Measurements from ENCODE around the gene OR5H14.

- TF ChIP-seq CTCF (IDR thresholded peaks at IDR 0.05; ENCODE audit: insufficient read depth, low read length) (no peak), POLR2AphosphoS5 (IDR thresholded peaks at IDR 0.05; ENCODE audit: low read depth) (no peak)
Observed at GRCh38 chr3:98115717-98116116, 31.6 kb upstream of the OR5H14 start.
